GM21825 (cell line): ENCODE measurements around the gene KIF3C.
A peak's percentile ranks its signal among the peaks of the same experiment; 100 is the strongest.
"Not testable (repeated sequence)": the region's sequence is repeated elsewhere in the genome, so short reads cannot be mapped to it uniquely, and the experiment has no call there.

Experiments
- ATAC-seq: cut with Tn5 transposase; IDR thresholded peaks from one replicate; pipeline ENCODE4 v1.9.1; 2021; ENCODE audit warnings: mild to moderate bottlenecking, moderate library complexity; ENCODE audit not compliant: unreplicated experiment

The KIF3C gene

GRCh38 chr2:25966531-25967270, 15.6 kb downstream of the KIF3C start:
- ATAC-seq: no peak

DNA sequence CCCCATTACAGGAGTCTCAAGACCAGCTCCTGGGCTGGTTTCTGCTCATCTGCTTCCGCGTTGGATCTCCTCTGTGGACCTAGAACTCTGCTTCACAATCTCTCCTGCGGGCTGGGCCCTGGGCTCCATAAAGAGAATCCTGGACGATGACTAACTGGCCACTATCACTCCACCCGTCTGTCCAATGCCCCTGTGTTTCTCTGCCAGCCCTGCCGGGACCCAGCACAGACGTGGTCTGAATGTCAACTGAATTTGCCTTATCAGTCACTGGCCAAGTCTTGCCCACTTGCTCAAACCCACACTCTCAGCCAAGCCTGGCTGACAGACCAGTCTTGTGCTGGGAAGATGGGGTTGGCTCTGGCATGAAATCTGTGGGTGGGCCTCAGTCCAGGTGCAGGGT, 17.4 kb downstream of the KIF3C start:
- no peak for ATAC-seq

DNA sequence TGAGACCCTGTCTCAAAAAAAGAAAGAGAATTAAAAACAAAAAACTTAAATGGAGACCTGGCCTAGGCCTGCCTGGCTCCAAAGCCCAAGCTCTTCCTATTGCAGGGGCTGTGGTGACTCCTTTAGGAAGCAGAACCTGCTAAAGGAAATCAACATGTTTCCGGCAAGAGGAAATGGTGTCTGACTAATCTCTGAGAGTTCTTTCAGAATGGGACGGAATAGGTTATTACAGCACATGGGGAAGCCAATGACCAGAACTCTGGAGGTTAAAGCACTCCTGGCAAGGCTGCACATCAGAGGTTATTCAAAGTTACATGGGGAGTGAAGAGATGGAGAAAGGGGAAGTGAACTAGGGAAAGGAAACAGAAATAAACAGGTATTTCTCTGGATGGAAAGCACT, 21.4 kb downstream of the KIF3C start:
- no peak for ATAC-seq

- ATAC-seq: no peak
These were observed 21.9 kb downstream of the KIF3C start for GRCh38 chr2:25960396-25960795.

DNA sequence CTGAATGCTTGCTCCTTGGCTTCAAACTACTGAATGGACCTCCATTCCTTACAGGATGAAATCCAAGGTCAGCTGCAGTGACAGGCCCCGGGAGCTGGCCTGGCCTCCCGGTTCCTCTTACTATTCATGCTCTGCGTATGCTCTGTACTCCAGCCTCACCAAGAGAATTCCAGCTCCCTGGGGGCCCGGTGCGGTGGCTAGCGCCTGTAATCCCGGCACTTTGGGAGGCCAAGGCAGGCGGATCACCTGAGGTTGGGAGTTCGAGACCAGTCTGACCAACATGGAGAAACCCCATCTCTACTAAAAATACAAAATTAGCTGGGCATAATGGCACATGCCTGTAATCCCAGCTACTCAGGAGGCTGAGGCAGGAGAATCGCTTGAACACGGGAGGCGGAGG, 23.7 kb downstream of the KIF3C start:
- not testable (repeated sequence) for ATAC-seq

GRCh38 chr2:25957743-25958142, 24.6 kb downstream of the KIF3C start:
- no peak for ATAC-seq

- ATAC-seq: no peak
These were observed 26.3 kb downstream of the KIF3C start for GRCh38 chr2:25955869-25956535.

- no peak for ATAC-seq
These were observed 27.3 kb downstream of the KIF3C start for GRCh38 chr2:25955036-25955435.

DNA sequence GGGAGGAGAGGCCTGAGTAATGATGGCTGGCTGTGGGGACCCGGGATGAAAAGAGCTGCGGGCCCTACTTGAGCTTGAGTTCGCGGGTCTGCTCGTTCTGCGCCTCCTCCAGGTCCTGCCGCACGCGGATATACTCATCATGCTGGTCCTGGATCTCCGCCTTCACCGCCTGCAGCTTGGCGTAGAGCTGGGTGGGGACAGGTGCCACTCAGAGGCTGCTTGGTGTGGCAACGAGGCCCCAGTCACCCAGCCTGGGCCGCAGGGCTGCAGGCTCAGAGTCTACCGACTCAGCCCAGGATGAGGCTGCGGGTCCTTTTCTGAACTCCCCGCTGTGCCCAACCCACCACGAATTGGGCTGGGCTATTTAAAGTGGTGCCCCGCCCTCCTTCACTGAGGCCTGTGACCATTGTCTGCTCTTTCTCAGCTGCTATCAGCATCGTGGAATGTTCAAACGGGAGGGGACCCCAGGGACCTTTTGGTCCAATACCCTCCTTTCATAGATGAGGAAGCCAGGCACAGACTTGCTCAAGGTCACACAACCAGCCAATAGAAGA, 28.0 kb downstream of the KIF3C start:
- ATAC-seq: no peak

DNA sequence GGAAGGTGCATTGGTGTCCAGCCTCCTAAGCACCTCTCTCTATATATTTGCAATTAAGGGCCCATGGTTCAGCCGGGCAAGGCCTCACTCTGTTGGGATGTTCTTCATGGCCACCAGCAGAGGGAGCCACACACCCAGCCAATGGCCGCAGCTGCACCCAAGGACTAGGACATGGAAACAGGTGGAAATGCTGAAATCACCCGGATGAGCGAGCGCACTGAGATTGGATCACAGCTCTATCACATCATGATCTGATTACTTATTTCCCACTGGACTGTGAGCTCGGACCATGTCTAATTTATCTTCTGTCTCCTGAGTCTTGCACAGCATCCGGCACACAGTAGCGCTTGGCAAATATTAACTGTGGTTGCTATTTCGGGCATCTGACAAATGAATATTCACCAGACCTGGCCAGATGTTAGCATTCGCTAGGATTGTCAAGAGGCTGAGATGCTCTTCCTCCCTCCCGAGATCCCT, 31.2 kb downstream of the KIF3C start:
- ATAC-seq: peak; percentile 43

DNA sequence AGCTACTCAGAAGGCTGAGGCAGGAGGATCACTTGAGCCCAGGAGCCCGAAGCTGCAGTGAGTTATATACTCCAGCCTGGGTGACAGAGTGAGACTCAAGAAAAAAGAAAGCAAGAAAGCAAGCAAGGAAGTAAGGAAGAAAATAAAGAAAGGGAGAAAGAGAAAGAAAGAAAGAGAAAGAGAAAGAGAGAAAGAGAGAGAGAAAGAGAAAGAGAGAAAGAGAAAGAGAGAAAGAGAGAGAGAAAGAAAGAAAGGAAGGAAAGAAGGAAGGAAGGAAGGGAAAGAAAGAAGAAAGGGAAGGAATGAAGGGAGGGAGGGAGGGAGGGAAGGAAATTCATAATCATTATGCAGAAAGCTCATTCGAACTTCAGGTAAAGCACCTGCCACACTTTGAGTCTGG, 33.9 kb downstream of the KIF3C start:
- ATAC-seq: no peak

DNA sequence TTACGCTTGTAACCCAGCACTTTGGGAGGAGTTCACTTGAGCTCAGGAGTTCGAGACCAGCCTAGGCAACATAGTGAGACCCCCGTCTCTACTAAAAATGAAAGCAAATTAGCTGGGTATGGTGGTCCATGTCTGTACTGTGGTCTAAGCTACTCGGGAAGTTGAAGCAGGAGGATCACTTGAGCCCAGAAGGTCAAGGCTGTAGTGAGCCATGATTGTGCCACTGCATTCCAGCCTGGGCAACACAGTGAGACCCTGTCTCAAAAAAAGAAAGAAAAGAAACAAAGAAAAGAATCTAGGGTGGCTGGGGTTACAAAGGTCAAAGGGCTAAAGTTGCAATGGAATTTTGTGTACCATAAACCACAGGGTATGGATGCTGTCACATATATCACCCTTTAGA, 41.3 kb downstream of the KIF3C start:
- ATAC-seq: no peak

DNA sequence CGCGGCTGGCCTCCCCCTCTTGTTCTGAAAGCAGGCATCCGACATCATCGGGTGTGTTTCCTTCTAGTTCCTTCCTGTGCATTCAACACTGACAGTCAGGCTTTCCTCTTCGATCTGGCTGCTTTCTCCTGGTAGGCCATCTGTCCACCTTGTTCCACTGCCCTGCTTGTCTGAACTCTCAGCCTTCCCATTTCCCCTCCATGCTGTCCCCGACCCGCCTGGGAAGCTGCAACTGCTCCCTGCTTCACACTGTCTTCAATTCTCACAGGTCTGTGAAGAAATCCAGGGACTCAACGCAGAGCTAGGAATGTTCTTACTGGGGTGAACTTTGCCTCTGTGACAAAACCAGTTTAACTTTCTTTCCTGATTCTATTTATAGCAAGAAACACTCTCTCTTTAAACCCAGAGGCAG, 43.0 kb downstream of the KIF3C start:
- no peak for ATAC-seq

DNA sequence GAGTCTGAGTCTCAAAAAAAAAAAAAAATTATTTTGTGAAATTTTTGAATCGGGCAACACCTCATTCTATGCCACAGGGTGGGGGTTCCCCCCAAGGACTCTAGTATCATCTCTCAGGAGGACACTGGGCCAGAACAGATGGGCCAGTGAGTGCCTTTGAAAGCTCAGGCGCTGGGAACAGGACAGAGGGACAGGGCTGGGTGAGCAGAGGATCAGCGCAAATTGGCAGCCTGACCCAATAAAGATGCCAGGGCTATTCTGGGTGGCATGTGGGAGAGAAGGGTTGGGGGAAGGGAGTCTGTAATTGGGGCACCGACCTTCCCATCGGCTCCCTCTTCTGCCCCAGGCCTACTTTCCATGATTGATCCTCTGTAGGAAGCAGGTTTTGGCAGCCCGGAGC, 44.0 kb downstream of the KIF3C start:
- ATAC-seq: no peak

DNA sequence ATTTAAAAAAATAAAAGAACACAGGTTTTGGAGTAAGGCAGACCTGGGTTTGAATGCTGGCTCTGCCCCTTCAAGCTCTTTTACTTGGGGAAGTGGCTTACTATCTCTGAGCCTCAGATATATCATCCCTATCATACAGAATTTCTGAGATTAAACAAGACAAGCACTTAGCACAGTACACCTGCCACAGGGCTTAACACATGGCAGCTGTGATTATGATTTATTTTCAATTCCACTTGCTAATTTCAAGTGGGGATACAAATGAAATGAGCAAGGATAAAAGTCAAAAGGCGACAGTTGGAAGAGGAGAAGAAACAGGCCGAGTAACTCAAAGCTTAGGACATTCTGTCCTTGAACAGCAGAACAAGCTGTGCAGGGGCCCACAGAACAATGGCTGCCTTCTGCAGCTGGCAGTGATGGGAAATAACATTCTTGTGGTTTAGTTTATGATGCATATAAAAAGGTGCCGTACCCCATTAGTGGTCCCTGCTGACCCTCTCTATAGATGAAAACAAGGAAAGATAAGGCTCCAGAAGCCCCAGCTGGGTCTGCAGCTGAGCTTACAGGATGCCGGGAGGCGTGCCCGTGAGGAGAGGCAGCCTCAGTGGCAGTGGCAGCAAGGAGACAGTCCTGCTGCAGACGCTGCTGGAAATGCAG, 45.3 kb downstream of the KIF3C start:
- no peak for ATAC-seq

- ATAC-seq: no peak
These were observed 48.7 kb downstream of the KIF3C start for GRCh38 chr2:25933622-25934021.

DNA sequence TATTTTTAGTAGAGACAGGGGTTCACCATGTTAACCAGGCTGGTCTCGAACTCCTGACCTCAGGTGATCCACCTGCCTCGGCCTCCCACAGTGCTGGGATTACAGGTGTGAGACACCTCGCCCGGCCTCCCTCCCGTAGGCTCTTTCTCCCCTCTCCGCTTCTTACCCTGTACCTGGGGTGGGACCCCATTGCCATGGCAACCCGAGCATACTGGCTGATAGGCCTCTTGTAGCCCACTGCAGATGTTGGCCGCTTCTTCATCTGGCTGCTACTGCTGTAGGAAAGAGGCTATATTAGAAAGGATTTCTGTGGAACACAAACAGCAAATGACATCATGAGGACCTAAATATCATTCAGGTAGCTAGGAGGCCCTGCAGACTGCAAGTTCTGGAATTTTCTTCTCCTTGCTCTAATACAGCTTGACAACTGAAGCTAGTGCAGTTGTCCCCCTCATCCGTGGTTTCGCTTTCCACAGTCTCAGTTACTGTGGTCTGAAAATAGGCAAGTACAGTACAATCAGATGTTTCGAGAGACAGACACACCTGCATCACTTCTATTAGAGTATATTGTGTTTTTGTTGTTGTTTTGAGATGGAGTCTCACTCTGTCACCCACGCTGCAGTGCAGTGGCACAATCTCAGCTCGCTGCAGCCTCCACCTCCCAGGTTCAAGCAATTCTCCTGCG, 52.4 kb downstream of the KIF3C start:
- ATAC-seq: no peak

- ATAC-seq: no peak
These were observed 53.6 kb downstream of the KIF3C start for GRCh38 chr2:25928668-25929067.

DNA sequence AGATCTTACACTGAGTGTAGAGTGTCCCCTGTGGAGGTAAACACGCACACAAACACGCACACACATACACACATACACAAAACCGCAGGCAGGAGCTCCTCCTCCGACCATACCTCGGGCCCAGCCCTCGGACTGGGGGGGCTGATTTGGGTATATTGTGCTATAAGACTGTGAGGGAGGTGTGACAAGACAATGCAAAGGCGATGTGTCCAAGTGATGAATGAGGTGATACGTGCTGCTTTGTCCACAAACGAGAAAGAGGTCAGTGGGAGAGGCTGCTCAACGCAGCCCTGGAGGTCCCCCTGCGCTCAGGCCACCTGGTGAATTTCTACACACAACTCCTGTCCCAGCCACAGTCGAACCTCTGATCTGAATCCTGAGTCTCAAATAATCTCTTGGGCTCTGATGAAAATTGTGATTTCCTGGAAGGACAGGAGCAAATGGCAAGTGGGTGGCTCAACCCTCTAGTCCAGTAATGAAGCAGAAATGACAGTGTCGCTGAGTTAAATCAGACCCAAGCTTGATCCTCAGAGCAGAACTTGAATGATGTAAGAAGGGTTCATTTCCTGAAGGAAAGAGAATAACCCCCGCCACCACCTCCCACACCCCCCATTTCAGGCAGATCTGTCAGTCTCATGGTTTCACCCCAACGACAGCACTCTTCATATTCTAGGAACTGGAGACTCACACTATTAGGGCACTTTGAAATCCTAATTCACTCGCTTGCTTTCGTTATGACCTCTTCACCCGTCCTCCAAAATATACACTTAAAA, 55.1 kb downstream of the KIF3C start:
- no peak for ATAC-seq

- ATAC-seq: no peak
These were observed 59.8 kb downstream of the KIF3C start for GRCh38 chr2:25922501-25922900.
